GM12878 (cell line): ENCODE measurements around the gene TMEM256. TPM values are rescaled to one million over a fixed set of nuclear protein-coding genes. Genes with fewer than 3 reads are reported as not detected.

Source experiments
- CUX1 ChIP-seq: IDR thresholded peaks from 2 replicates; pipeline ENCODE4 v1.6.1; 2012; ENCODE audit warnings: improper control_type of control experiment, low read depth, low read length; ENCODE audit not compliant: insufficient replicate concordance
- EED ChIP-seq: sonication (generic); IDR thresholded peaks from 2 replicates; pipeline ENCODE4 v1.6.1; 2016; ENCODE audit warnings: antibody characterized with exemption, low read depth
- EGR1 ChIP-seq, 2 experiments: IDR thresholded peaks; 1 replicate in 1 of 2; 2 replicates in 1 of 2; pipeline ENCODE4 v1.6.1; 2011 to 2012; ENCODE audit warnings: low read depth in 2 of 2, low read length in 2 of 2, borderline replicate concordance in 1 of 2, mild to moderate bottlenecking in 1 of 2, moderate library complexity in 1 of 2
- FOXM1 ChIP-seq: IDR thresholded peaks from 2 replicates; pipeline ENCODE4 v1.6.1; 2012; ENCODE audit warnings: low read depth, mild to moderate bottlenecking, inconsistent platforms, low read length, moderate library complexity
- IKZF1 ChIP-seq: fragments of 450-650 bp; conservative IDR thresholded peaks from 2 replicates; pipeline ENCODE4 v1.6.1; 2017; ENCODE audit warnings: antibody characterized with exemption, mild to moderate bottlenecking
- LARP7 ChIP-seq: fragments of 450-650 bp; IDR thresholded peaks from 2 replicates; pipeline ENCODE4 v1.6.1; 2017; ENCODE audit warnings: mild to moderate bottlenecking
- NFYB ChIP-seq: IDR thresholded peaks from 2 replicates; pipeline ENCODE4 v1.6.1; 2011; ENCODE audit warnings: low read depth, mild to moderate bottlenecking, low read length, improper control_type of control experiment, moderate library complexity; ENCODE audit not compliant: insufficient read depth
- PAX8 ChIP-seq: fragments of 450-650 bp; IDR thresholded peaks from 2 replicates; pipeline ENCODE4 v1.6.1; 2017; ENCODE audit warnings: mild to moderate bottlenecking, moderate library complexity
- SPI1 ChIP-seq: IDR thresholded peaks from 2 replicates; pipeline ENCODE4 v1.6.1; 2011; ENCODE audit warnings: low read depth, mild to moderate bottlenecking, low read length, moderate library complexity, borderline replicate concordance; ENCODE audit not compliant: insufficient read depth
- TARDBP ChIP-seq: IDR thresholded peaks from 2 replicates; pipeline ENCODE4 v1.6.1; 2016; ENCODE audit warnings: borderline replicate concordance
- TCF12 ChIP-seq: IDR thresholded peaks from 2 replicates; pipeline ENCODE4 v1.6.1; 2011; ENCODE audit warnings: low read depth, mild to moderate bottlenecking, low read length
- ZBTB40 ChIP-seq: fragments of 450-650 bp; IDR thresholded peaks from 2 replicates; pipeline ENCODE4 v1.6.1; 2016; ENCODE audit warnings: mild to moderate bottlenecking, moderate library complexity, borderline replicate concordance
- polyA plus RNA-seq, 11 experiments: library from polyadenylated mRNA; depleted of rRNA in 4 of 11; unstranded in 6 of 11; stranded (reverse) in 5 of 11; fragments of >200 nt; fragmentation: Nextera tagmentation in 4 of 11; fragmentation: Illumina TruSeq in 1 of 11; extraction: Ambion mirVana in 4 of 11; extraction: Trizol in 1 of 11; gene quantifications; 1 replicate in 1 of 11; 2 replicates in 10 of 11; pipeline versions ENCODE4 v1.2.1 to v1.2.3, GENCODE V29; 2011 to 2016; ENCODE audit warnings: inconsistent platforms in 2 of 11, missing spikeins in 2 of 11, low read depth in 1 of 11
- total RNA-seq, 4 experiments: library from RNA; depleted of rRNA in 3 of 4; stranded (reverse); fragments of >200 nt in 3 of 4; fragmentation: Illumina TruSeq in 1 of 4; extraction: Trizol in 1 of 4; gene quantifications; 2 replicates each; pipeline versions ENCODE4 v1.2.1 to v1.2.3, GENCODE V29; 2013 to 2021
- TF ChIP-seq, protein P1 (sequence below): IDR thresholded peaks from 2 replicates; pipeline ENCODE4 v1.6.1; 2012; ENCODE audit warnings: low read depth, low read length, improper control_type of control experiment
- TF ChIP-seq, protein P2 (sequence below): fragments of 450-650 bp; formaldehyde crosslinking; IDR thresholded peaks from 2 replicates; pipeline ENCODE4 v1.5.0; 2022; ENCODE audit warnings: mild to moderate bottlenecking, missing genetic modification characterization

Gene TMEM256
- total and polyA plus RNA-seq, 10 of the 15 experiments (the other 5 are each of a cell fraction or from before 2014, with no cell fraction given) = 57.3 to 342 (median 95.7) TPM

DNA sequence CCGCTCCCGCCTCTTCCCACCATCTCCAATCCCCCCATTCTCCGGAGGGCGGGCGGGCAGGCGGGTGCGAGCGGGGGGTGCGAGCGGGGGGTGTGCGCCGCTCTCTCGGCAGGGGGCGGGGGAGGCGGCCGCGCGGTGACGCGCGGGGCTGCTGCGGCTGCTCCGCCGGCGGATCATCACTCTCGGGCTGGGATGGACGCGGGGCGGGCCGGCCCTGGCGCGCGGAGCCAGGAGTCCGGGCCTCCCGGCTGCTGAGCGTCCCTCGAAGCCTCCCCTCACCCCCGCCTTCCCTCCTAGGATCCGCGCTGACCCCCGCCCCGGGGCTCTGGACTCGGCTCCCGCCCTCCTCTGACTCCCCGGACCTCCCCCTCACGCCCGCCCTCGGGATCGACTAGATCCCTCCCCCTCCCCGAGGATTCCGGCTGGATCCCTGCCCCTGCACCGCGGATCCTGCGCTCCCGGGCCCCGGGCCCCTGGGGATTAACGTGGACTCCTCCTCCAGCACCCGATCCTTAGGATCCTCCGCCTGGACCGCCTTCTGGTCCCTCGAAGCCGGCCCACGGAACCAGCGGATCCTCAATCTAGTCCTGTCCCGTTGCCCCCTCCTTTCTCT, 946 bp upstream of the TMEM256 start (continued):
- TF ChIP-seq EED = no peak
- TF ChIP-seq FOXM1 = no peak
- TF ChIP-seq TARDBP = no peak
- TF ChIP-seq ZBTB40 = no peak
- peak in 1 of 2 experiments; percentile 21; a peak in 1 of 3 replicates for TF ChIP-seq EGR1 (IDR thresholded peaks at IDR 0.05; ENCODE audit: borderline replicate concordance in 1 of 2, low read depth in 2 of 2, low read length in 2 of 2)
- no peak for TF ChIP-seq CUX1
- TF ChIP-seq, protein P1, sequence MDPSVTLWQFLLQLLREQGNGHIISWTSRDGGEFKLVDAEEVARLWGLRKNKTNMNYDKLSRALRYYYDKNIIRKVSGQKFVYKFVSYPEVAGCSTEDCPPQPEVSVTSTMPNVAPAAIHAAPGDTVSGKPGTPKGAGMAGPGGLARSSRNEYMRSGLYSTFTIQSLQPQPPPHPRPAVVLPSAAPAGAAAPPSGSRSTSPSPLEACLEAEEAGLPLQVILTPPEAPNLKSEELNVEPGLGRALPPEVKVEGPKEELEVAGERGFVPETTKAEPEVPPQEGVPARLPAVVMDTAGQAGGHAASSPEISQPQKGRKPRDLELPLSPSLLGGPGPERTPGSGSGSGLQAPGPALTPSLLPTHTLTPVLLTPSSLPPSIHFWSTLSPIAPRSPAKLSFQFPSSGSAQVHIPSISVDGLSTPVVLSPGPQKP = no peak
- no peak for TF ChIP-seq SPI1
- TF ChIP-seq LARP7 = no peak
- TF ChIP-seq PAX8 = no peak
- TF ChIP-seq, protein P2, sequence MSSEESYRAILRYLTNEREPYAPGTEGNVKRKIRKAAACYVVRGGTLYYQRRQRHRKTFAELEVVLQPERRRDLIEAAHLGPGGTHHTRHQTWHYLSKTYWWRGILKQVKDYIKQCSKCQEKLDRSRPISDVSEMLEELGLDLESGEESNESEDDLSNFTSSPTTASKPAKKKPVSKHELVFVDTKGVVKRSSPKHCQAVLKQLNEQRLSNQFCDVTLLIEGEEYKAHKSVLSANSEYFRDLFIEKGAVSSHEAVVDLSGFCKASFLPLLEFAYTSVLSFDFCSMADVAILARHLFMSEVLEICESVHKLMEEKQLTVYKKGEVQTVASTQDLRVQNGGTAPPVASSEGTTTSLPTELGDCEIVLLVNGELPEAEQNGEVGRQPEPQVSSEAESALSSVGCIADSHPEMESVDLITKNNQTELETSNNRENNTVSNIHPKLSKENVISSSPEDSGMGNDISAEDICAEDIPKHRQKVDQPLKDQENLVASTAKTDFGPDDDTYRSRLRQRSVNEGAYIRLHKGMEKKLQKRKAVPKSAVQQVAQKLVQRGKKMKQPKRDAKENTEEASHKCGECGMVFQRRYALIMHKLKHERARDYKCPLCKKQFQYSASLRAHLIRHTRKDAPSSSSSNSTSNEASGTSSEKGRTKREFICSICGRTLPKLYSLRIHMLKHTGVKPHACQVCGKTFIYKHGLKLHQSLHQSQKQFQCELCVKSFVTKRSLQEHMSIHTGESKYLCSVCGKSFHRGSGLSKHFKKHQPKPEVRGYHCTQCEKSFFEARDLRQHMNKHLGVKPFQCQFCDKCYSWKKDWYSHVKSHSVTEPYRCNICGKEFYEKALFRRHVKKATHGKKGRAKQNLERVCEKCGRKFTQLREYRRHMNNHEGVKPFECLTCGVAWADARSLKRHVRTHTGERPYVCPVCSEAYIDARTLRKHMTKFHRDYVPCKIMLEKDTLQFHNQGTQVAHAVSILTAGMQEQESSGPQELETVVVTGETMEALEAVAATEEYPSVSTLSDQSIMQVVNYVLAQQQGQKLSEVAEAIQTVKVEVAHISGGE (CRISPR knock-in tag) = no peak
- TF ChIP-seq NFYB = no peak
- no peak for TF ChIP-seq TCF12
- peak; percentile 14; the same call in 1 of the 2 replicates for TF ChIP-seq IKZF1
